ENCODE measurements around the gene CHST6. TPM values are rescaled to one million over a fixed set of nuclear protein-coding genes. Genes with fewer than 3 reads are reported as not detected.
A peak's percentile ranks its signal among the peaks of the same experiment; 100 is the strongest.

CHST6 gene
- total and polyA plus RNA-seq, 9 of the 15 experiments (the other 6 are each of a cell fraction or from before 2014, with no cell fraction given), result 0.01 to 0.05 (median 0.02) TPM; not detected in 6

DNA sequence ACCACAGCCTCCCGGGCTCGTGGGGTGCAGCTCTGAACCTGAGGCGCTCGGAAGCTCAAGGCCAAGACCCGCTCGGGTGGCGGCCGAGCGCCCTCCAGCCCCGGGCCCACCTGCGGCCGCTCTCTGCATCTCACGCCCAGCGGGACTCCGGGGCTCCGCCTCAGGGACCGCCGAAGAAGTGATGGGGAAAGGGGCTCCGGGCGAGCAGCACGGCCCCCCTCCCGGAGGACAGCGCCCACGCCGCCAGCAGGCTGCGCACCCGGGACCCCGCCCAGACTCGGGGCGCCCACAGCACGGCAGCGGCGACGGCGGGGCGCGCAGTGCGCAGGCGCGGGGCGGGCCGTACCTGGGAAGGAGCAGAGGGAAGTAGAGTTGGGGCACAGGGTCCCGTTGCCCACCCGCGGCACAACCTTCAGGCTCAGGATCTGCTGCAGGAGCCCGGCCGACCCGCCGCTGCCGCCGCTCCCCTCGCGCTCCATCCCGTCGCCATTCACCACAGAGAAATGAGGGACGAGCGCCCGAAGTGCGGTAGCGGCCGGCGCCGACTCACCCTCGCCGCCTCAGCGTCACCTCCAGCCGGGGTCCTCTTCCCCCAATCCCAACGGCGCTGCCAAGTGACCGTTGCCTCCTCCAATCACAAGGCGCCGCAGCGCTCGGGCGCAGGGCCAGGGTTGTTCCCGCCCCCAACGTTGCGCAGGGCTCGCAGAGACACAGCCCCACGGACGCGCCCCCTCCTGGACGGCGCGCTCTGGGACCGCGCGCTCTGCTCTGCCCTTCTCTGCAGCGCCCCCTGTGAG, 30.9 kb downstream of the CHST6 start, which contains the start of gene TMEM170A (continued):
- peak; percentile 54 for TF ChIP-seq ZBTB12 (CRISPR knock-in tag; IDR thresholded peaks at IDR 0.05)
- TF ChIP-seq FOXM1 (IDR thresholded peaks at IDR 0.05; ENCODE audit: low read depth), result no peak
- peak; percentile 42; the same call in 1 of the 2 replicates for TF ChIP-seq FOXM1 (CRISPR knock-in tag; IDR thresholded peaks at IDR 0.05; ENCODE audit: low read depth)
- TF ChIP-seq SMARCA4 (IDR thresholded peaks at IDR 0.05), result peak; percentile 83; the same call in 1 of the 2 replicates
- TF ChIP-seq ZNF431 (CRISPR knock-in tag; IDR thresholded peaks at IDR 0.05), result no peak
- no peak for TF ChIP-seq ZNF444 (CRISPR knock-in tag; IDR thresholded peaks at IDR 0.05)
- no peak for TF ChIP-seq BACH1 (tag; IDR thresholded peaks at IDR 0.05)
- peak; percentile 74; the same call in 1 of the 2 replicates for TF ChIP-seq SMARCC2 (IDR thresholded peaks at IDR 0.05; ENCODE audit: low read depth)
- no peak for TF ChIP-seq SMARCB1 (IDR thresholded peaks at IDR 0.05; ENCODE audit: insufficient read length, low read depth)
- no peak for TF ChIP-seq TRIM24 (IDR thresholded peaks at IDR 0.05)
- no peak for TF ChIP-seq YBX1 (IDR thresholded peaks at IDR 0.05)
- TF ChIP-seq ARID1B (IDR thresholded peaks at IDR 0.05), result no peak
- peak; percentile 98 for TF ChIP-seq RBM25 (IDR thresholded peaks at IDR 0.05; ENCODE audit: low read depth, low read length, severe bottlenecking)
- peak; percentile 42 for TF ChIP-seq ATF1 (CRISPR knock-in tag; IDR thresholded peaks at IDR 0.05)
- TF ChIP-seq ATF1 (tag; IDR thresholded peaks at IDR 0.05), result peak; percentile 96
- TF ChIP-seq, protein P1, sequence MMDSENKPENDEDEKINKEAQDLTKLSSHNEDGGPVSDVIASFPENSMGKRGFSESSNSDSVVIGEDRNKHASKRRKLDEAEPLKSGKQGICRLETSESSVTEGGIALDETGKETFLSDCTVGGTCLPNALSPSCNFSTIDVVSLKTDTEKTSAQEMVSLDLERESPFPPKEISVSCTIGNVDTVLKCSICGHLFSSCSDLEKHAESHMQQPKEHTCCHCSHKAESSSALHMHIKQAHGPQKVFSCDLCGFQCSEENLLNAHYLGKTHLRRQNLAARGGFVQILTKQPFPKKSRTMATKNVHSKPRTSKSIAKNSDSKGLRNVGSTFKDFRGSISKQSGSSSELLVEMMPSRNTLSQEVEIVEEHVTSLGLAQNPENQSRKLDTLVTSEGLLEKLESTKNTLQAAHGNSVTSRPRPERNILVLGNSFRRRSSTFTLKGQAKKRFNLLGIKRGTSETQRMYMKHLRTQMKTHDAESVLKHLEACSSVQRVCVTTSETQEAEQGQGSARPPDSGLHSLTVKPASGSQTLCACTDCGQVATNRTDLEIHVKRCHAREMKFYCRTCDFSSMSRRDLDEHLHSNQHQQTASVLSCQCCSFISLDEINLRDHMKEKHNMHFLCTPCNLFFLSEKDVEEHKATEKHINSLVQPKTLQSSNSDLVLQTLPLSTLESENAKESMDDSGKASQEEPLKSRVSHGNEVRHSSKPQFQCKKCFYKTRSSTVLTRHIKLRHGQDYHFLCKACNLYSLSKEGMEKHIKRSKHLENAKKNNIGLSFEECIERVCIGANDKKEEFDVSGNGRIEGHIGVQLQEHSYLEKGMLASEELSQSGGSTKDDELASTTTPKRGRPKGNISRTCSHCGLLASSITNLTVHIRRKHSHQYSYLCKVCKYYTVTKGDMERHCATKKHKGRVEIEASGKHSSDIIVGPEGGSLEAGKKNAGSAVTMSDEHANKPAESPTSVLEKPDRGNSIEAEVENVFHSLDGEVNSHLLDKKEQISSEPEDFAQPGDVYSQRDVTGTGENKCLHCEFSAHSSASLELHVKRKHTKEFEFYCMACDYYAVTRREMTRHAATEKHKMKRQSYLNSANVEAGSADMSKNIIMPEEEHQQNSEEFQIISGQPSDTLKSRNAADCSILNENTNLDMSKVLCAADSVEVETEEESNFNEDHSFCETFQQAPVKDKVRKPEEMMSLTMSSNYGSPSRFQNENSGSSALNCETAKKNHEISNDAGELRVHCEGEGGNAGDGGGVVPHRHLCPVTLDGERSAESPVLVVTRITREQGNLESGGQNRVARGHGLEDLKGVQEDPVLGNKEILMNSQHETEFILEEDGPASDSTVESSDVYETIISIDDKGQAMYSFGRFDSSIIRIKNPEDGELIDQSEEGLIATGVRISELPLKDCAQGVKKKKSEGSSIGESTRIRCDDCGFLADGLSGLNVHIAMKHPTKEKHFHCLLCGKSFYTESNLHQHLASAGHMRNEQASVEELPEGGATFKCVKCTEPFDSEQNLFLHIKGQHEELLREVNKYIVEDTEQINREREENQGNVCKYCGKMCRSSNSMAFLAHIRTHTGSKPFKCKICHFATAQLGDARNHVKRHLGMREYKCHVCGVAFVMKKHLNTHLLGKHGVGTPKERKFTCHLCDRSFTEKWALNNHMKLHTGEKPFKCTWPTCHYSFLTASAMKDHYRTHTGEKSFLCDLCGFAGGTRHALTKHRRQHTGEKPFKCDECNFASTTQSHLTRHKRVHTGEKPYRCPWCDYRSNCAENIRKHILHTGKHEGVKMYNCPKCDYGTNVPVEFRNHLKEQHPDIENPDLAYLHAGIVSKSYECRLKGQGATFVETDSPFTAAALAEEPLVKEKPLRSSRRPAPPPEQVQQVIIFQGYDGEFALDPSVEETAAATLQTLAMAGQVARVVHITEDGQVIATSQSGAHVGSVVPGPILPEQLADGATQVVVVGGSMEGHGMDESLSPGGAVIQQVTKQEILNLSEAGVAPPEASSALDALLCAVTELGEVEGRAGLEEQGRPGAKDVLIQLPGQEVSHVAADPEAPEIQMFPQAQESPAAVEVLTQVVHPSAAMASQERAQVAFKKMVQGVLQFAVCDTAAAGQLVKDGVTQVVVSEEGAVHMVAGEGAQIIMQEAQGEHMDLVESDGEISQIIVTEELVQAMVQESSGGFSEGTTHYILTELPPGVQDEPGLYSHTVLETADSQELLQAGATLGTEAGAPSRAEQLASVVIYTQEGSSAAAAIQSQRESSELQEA (IDR thresholded peaks at IDR 0.05; ENCODE audit: low read depth), result no peak
- TF ChIP-seq XRCC4 (IDR thresholded peaks at IDR 0.05; ENCODE audit: extremely low read depth, insufficient read depth, insufficient read length), result no peak
- no peak for TF ChIP-seq MAFF (IDR thresholded peaks at IDR 0.05; ENCODE audit: low read length)
- 0 out of 4 replicates have a peak, but pooled peaks of 1 of the 2 experiments have one; percentile 55 for TF ChIP-seq HDAC1 (IDR thresholded peaks at IDR 0.05)
- peak; percentile 96 for TF ChIP-seq KDM5B (IDR thresholded peaks at IDR 0.05; ENCODE audit: insufficient replicate concordance, low read depth, low read length)
- peak; percentile 76 for TF ChIP-seq MEIS2 (IDR thresholded peaks at IDR 0.05; ENCODE audit: partially characterized antibody)
- no peak for TF ChIP-seq SMAD1 (IDR thresholded peaks at IDR 0.05; ENCODE audit: low read depth, low read length, partially characterized antibody)

Data from K562 (cell line).